Measurements from ENCODE around the gene TEKTIP1.
A peak's percentile ranks its signal among the peaks of the same experiment; 100 is the strongest.

Gene TEKTIP1

GRCh38 chr19:3547301-3547731 lies 8.3 kb downstream of the TEKTIP1 start:
- Histone ChIP-seq H3K4me1 (ENCODE audit: insufficient read depth, low read length, severe bottlenecking) (peaks cover 9% of the 10 kb centered on the region), H3K9ac (ENCODE audit: low read length) (no peak overlapping the region), H3F3A (ENCODE audit: insufficient read depth, low read length) (no peaks in the 10 kb centered on the region), H3K9me3 (ENCODE audit: low read length) (no peaks in the 10 kb centered on the region), H3K4me2 (ENCODE audit: low read length) (no peak overlapping the region), H3K36me3 (ENCODE audit: insufficient read depth, low read length) (peaks cover 42% of the 10 kb centered on the region), H3K4me3 (ENCODE audit: low read depth, low read length, poor library complexity, severe bottlenecking) (no peak overlapping the region), H3K9me2 (ENCODE audit: low read depth, low read length) (no peaks in the 10 kb centered on the region), H3K27ac (ENCODE audit: low read depth, low read length, poor library complexity, severe bottlenecking) (no peak overlapping the region), H4K20me1 (ENCODE audit: insufficient read depth, low read length) (no peaks in the 10 kb centered on the region), H3K79me2 (ENCODE audit: insufficient read depth, low read length) (no peaks in the 10 kb centered on the region), H2AFZ (ENCODE audit: low read length) (no peak overlapping the region), H3K27me3 (ENCODE audit: insufficient read depth, low read length) (no peaks in the 10 kb centered on the region)
- TF ChIP-seq CTCF (IDR thresholded peaks at IDR 0.05; ENCODE audit: low read length), result peak; percentile 55
- no peak for TF ChIP-seq EZH2 (IDR thresholded peaks at IDR 0.05; ENCODE audit: borderline replicate concordance, low read length)

- H3K9me2 ChIP-seq (ENCODE audit: low read depth, low read length), result no peaks in the 10 kb centered on the region
- no peaks in the 10 kb centered on the region for H4K20me1 ChIP-seq (ENCODE audit: insufficient read depth, low read length)
- H3F3A ChIP-seq (ENCODE audit: insufficient read depth, low read length), result no peaks in the 10 kb centered on the region
- no peak overlapping the region for H3K4me3 ChIP-seq (ENCODE audit: low read depth, low read length, poor library complexity, severe bottlenecking)
- no peaks in the 10 kb centered on the region for H3K9me3 ChIP-seq (ENCODE audit: low read length)
- no peak overlapping the region for H3K9ac ChIP-seq (ENCODE audit: low read length)
- no peak overlapping the region for H3K4me2 ChIP-seq (ENCODE audit: low read length)
- no peaks in the 10 kb centered on the region for H3K79me2 ChIP-seq (ENCODE audit: insufficient read depth, low read length)
- peaks cover 14% of the 10 kb centered on the region for H3K4me1 ChIP-seq (ENCODE audit: insufficient read depth, low read length, severe bottlenecking)
- peaks cover 42% of the 10 kb centered on the region for H3K36me3 ChIP-seq (ENCODE audit: insufficient read depth, low read length)
- no peaks in the 10 kb centered on the region for H3K27me3 ChIP-seq (ENCODE audit: insufficient read depth, low read length)
- TF ChIP-seq CTCF (IDR thresholded peaks at IDR 0.05; ENCODE audit: low read length) (0 out of 2 replicates have a peak, but pooled peaks have one; percentile 3), EZH2 (IDR thresholded peaks at IDR 0.05; ENCODE audit: borderline replicate concordance, low read length) (no peak)
- H3K27ac ChIP-seq (ENCODE audit: low read depth, low read length, poor library complexity, severe bottlenecking), result no peak overlapping the region
- H2AFZ ChIP-seq (ENCODE audit: low read length), result no peak overlapping the region
Measured at GRCh38 chr19:3547767-3548282, 8.9 kb downstream of the TEKTIP1 start.

- Histone ChIP-seq H3K9me2 (ENCODE audit: low read depth, low read length) (no peaks in the 10 kb centered on the region), H3K4me1 (ENCODE audit: insufficient read depth, low read length, severe bottlenecking) (peaks cover 19% of the 10 kb centered on the region), H3K79me2 (ENCODE audit: insufficient read depth, low read length) (no peaks in the 10 kb centered on the region), H3F3A (ENCODE audit: insufficient read depth, low read length) (no peaks in the 10 kb centered on the region), H3K4me3 (ENCODE audit: low read depth, low read length, poor library complexity, severe bottlenecking) (no peak overlapping the region), H3K4me2 (ENCODE audit: low read length) (no peak overlapping the region), H3K36me3 (ENCODE audit: insufficient read depth, low read length) (peaks cover 42% of the 10 kb centered on the region), H3K9me3 (ENCODE audit: low read length) (no peaks in the 10 kb centered on the region), H3K27me3 (ENCODE audit: insufficient read depth, low read length) (no peaks in the 10 kb centered on the region), H4K20me1 (ENCODE audit: insufficient read depth, low read length) (no peaks in the 10 kb centered on the region), H2AFZ (ENCODE audit: low read length) (no peak overlapping the region), H3K9ac (ENCODE audit: low read length) (no peak overlapping the region), H3K27ac (ENCODE audit: low read depth, low read length, poor library complexity, severe bottlenecking) (no peak overlapping the region)
- no peak for TF ChIP-seq EZH2 (IDR thresholded peaks at IDR 0.05; ENCODE audit: borderline replicate concordance, low read length)
- no peak for TF ChIP-seq CTCF (IDR thresholded peaks at IDR 0.05; ENCODE audit: low read length)
Measured at GRCh38 chr19:3548606-3549005, 9.6 kb downstream of the TEKTIP1 start.
